Measurements from ENCODE around the gene TSPY9. TPM values are rescaled to one million over a fixed set of nuclear protein-coding genes. Genes with fewer than 3 reads are reported as not detected.
"Not testable (repeated sequence)": the region's sequence is repeated elsewhere in the genome, so short reads cannot be mapped to it uniquely, and the experiment has no call there.

The TSPY9 gene
- polyA plus RNA-seq (ENCODE audit: insufficient read length in 4 of 4), result not detected

GRCh38 chrY:9486967-9487366 is at the start of gene TSPY9:
Gene TSPY9 (plus strand): TSS chrY:9487267. CDS start chrY:9487313, 46 bp downstream.
- DNase-seq (ENCODE audit: low read depth in 4 of 4, low spot score in 2 of 4), result not testable (repeated sequence)

- not testable (repeated sequence) for DNase-seq (ENCODE audit: low read depth in 4 of 4, low spot score in 2 of 4)
Measured at GRCh38 chrY:9466655-9467054, 20.4 kb upstream of the TSPY9 start, which contains the start of gene TSPY1. Gene TSPY1 (plus strand): TSS chrY:9466955. CDS start chrY:9467001, 46 bp downstream.

DNA sequence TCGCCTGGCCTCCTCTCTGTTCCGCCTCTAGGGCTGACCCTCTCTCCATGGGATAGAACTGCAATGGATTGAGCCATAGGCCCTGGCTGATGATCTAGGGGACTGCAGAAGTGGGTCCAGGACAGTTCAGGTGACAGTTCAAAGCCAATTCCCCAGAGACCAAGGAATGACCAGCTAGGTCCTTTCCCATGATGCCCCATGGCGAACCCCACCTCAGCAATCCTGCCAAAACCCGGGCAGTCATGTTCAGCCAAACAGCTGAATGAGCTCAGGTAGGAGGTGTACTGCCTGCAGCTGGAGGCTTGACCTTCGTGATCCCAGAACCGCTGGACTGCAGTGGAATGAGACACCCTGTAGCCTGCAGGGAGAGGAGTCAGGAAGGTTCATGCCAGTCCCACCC is 17.3 kb downstream of the TSPY9 start:
- DNase-seq (ENCODE audit: low read depth in 4 of 4, low spot score in 2 of 4), result not testable (repeated sequence)

GRCh38 chrY:9516287-9516686 is 29.2 kb downstream of the TSPY9 start:
- DNase-seq (ENCODE audit: low read depth in 4 of 4, low spot score in 2 of 4), result not testable (repeated sequence)

DNA sequence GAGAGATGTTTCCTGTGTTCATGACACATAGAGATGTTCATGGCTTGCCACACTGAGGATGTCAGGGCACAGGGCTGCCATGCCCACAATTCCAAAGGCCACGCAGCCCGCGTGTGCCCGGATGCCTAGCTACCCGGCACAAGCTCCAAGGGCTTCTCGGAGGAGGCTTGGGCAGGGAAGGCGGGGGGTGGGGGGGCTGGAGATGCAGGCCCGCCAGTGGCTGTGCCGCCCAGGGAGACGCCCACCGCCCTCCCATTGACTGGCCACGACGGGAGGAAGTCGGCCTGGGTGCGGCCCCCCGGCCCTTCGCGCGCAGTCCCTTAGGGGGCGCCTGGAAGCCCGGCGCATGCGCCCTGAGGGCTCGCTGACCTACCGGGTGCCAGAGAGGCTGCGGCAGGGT is 40.5 kb downstream of the TSPY9 start, which contains the start of gene TSPY10:
Gene TSPY10, plus strand, starts transcription at position 301 of the 400 bp plus-strand sequence. Its CDS starts 46 bp downstream, at position 347.
- not testable (repeated sequence) for DNase-seq (ENCODE audit: low read depth in 4 of 4, low spot score in 2 of 4)

Other genes with a start within 250 kb of the TSPY9 start
- gene TSPY4, start 149.8 kb upstream of the TSPY9 start, polyA plus RNA-seq (ENCODE audit: insufficient read length in 4 of 4), result not detected
- not detected for gene TSPY8, start 129.5 kb upstream of the TSPY9 start, polyA plus RNA-seq (ENCODE audit: insufficient read length in 4 of 4)
- gene TSPY3, start 88.8 kb upstream of the TSPY9 start, polyA plus RNA-seq (ENCODE audit: insufficient read length in 4 of 4), result not detected
- not detected for gene TSPY1, start 20.3 kb upstream of the TSPY9 start, polyA plus RNA-seq (ENCODE audit: insufficient read length in 4 of 4)
- not detected for gene TSPY10, start 40.6 kb downstream of the TSPY9 start, polyA plus RNA-seq (ENCODE audit: insufficient read length in 4 of 4)